HepG2 (cell line): Measurements from ENCODE around the gene HEPN1. TPM values are rescaled to one million over a fixed set of nuclear protein-coding genes. Genes with fewer than 3 reads are reported as not detected.

Experiments
- ATAC-seq: fragments of 200-7000 bp; cut with Tn5 transposase; 3 replicates; pipeline ENCODE4 v1.9.1; 2020; ENCODE audit warnings: mild to moderate bottlenecking, moderate library complexity
- BruUV-seq: library from RNA; stranded (reverse); fragments of 400-500 nt; replicated peaks from 2 replicates; lab custom pipeline; 2021; lab: Mats Ljungman, UMichigan
- CTCF ChIA-PET: fragments of 300-600 bp; formaldehyde crosslinking; extraction: SDS; loops from one replicate; lab custom pipeline; 2021; ENCODE audit warnings: low total read pairs, inconsistent platforms, low intra/inter-chr PET ratio; lab: Yijun Ruan, JAX
- POLR2A ChIA-PET: fragments of 350-600 bp; sonication (Branson Sonifier 250); formaldehyde crosslinking; loops from one replicate; lab custom pipeline; 2020; ENCODE audit warnings: antibody characterized with exemption, inconsistent platforms; lab: Yijun Ruan, JAX
- DNase-seq: peaks from one replicate; pipeline ENCODE4 v3.0.0-alpha.2; 2015; ENCODE audit warnings: low spot score
- FAIRE-seq: peaks from 3 replicates; lab custom pipeline; 2011; peaks lifted over from hg19 to GRCh38; lab: Jason Lieb, UNC
- H2AFZ ChIP-seq: one replicate; pipeline ENCODE4 v1.6.1; 2011; ENCODE audit warnings: low read length, inconsistent platforms
- H3K27ac ChIP-seq: fragments of 300-600 bp; 3 replicates; pipeline ENCODE4 v1.8.0; 2011; ENCODE audit warnings: mixed run types, mild to moderate bottlenecking, mixed read lengths, low read length, inconsistent platforms; ENCODE audit not compliant: insufficient read depth; ENCODE audit errors: extremely low read length
- H3K27me3 ChIP-seq, 2 experiments: fragments of 200-600 bp in 1 of 2; 2 replicates in 1 of 2; 3 replicates in 1 of 2; pipeline versions ENCODE4 v1.6.0 to v1.8.0; 2011; ENCODE audit warnings: low read length in 2 of 2, mild to moderate bottlenecking in 2 of 2, moderate library complexity in 2 of 2, inconsistent platforms in 1 of 2; ENCODE audit not compliant: insufficient read depth in 2 of 2, control insufficient read depth in 1 of 2
- H3K36me3 ChIP-seq, 2 experiments: fragments of 200-600 bp in 1 of 2; replicated peaks in 1 of 2; 2 replicates in 1 of 2; 3 replicates in 1 of 2; pipeline versions ENCODE4 v1.5.1 to v1.8.0; 2011; ENCODE audit warnings: low read length in 2 of 2, inconsistent platforms in 1 of 2; ENCODE audit not compliant: insufficient read depth in 2 of 2, control insufficient read depth in 1 of 2
- H3K4me1 ChIP-seq: 2 replicates; pipeline ENCODE4 v1.5.1; 2012; ENCODE audit warnings: low read length, inconsistent platforms; ENCODE audit not compliant: insufficient read depth
- H3K4me2 ChIP-seq: 2 replicates; pipeline ENCODE4 v1.6.0; 2011; ENCODE audit warnings: low read depth, low read length, inconsistent platforms
- H3K4me3 ChIP-seq, 3 experiments: fragments of 200-600 bp in 1 of 3; sonication (generic), shearing (Covaris generic) in 1 of 3; replicated peaks in 1 of 3; 2 replicates each; pipeline ENCODE4 v1.5.1; 2011 to 2016; ENCODE audit warnings: low read length in 3 of 3, inconsistent platforms in 2 of 3, low read depth in 2 of 3, mild to moderate bottlenecking in 2 of 3, control low read depth in 1 of 3, mixed read lengths in 1 of 3; ENCODE audit not compliant: insufficient read depth in 1 of 3
- H3K79me2 ChIP-seq: one replicate; pipeline ENCODE4 v1.6.1; 2011; ENCODE audit warnings: low read length, inconsistent platforms; ENCODE audit not compliant: insufficient read depth
- H3K9ac ChIP-seq: 2 replicates; pipeline ENCODE4 v1.6.0; 2011; ENCODE audit warnings: mild to moderate bottlenecking, low read depth, low read length, inconsistent platforms; ENCODE audit not compliant: insufficient read depth
- H3K9me3 ChIP-seq: 2 replicates; pipeline ENCODE4 v1.5.1; 2012; ENCODE audit warnings: mild to moderate bottlenecking, low read length
- H4K20me1 ChIP-seq: 2 replicates; pipeline ENCODE4 v1.6.0; 2011; ENCODE audit warnings: inconsistent platforms, mild to moderate bottlenecking, low read length, moderate library complexity; ENCODE audit not compliant: insufficient read depth
- CREM ChIP-seq, 2 experiments: sonication (generic) in 1 of 2; formaldehyde crosslinking in 1 of 2; IDR thresholded peaks; 2 replicates each; pipeline versions ENCODE4 v1.4.0 to v1.6.1; 2016 to 2020; ENCODE audit warnings: antibody characterized with exemption in 1 of 2, mild to moderate bottlenecking in 1 of 2, missing genetic modification reagents in 1 of 2
- MEF2D ChIP-seq: sonication (generic); formaldehyde crosslinking; IDR thresholded peaks from 2 replicates; pipeline ENCODE4 v1.5.1; 2020; ENCODE audit warnings: mild to moderate bottlenecking, missing genetic modification reagents
- NONO ChIP-seq, 2 experiments: fragments of 450-650 bp in 1 of 2; sonication (generic) in 1 of 2; formaldehyde crosslinking in 1 of 2; IDR thresholded peaks in 1 of 2; conservative IDR thresholded peaks in 1 of 2; 2 replicates each; pipeline versions ENCODE4 v1.6.1 to v1.8.0; 2017 to 2022; ENCODE audit warnings: mild to moderate bottlenecking in 1 of 2, missing genetic modification reagents in 1 of 2, moderate library complexity in 1 of 2
- ZFP1 ChIP-seq: IDR thresholded peaks from 2 replicates; pipeline ENCODE4 v1.6.1; 2016
- ZHX1 ChIP-seq: sonication (generic); formaldehyde crosslinking; IDR thresholded peaks from 2 replicates; pipeline ENCODE4 v1.8.1; 2022; ENCODE audit warnings: low read depth, mild to moderate bottlenecking, missing genetic modification reagents
- ZNF644 ChIP-seq: IDR thresholded peaks from 2 replicates; pipeline ENCODE4 v1.6.1; 2016; ENCODE audit warnings: low read depth
- ZNF740 ChIP-seq: sonication (generic); formaldehyde crosslinking; IDR thresholded peaks from 2 replicates; pipeline ENCODE4 v1.4.0; 2020; ENCODE audit warnings: missing genetic modification reagents
- ZSCAN20 ChIP-seq: sonication (generic); formaldehyde crosslinking; IDR thresholded peaks from 2 replicates; pipeline ENCODE4 v1.4.0; 2020; ENCODE audit warnings: missing genetic modification reagents, mild to moderate bottlenecking, borderline replicate concordance
- WGBS: methylation state at CpG from one replicate; pipeline ENCODE4 v1.1.6; 2017; ENCODE audit warnings: low lambda C conversion rate; 5-methylcytosine and 5-hydroxymethylcytosine counted together
- in situ Hi-C: cut with HindIII; loops from 2 replicates; pipeline ENCODE4 v1.10.0; 2017; ENCODE audit warnings: low pct_unique_long_range_greater_than_20kb; ENCODE audit not compliant: extremely low pct_ligation_motif_present
- intact Hi-C: fragments of 100-400 bp; cut with micrococcal nuclease; formaldehyde crosslinking; loops from one replicate; pipeline ENCODE4 v1.10.0; 2022; ENCODE audit not compliant: unreplicated experiment
- polyA plus RNA-seq, 8 experiments: library from polyadenylated mRNA; depleted of rRNA in 3 of 8; stranded (reverse) in 7 of 8; unstranded in 1 of 8; fragments of >200 nt; fragmentation: Illumina TruSeq in 4 of 8; extraction: Trizol in 4 of 8; gene quantifications; 2 replicates each; pipeline versions ENCODE4 v1.2.1 to v1.2.3, GENCODE V29; 2011 to 2016; ENCODE audit warnings: low read depth in 4 of 8, missing spikeins in 1 of 8, mixed read lengths in 1 of 8; ENCODE audit not compliant: insufficient read depth in 1 of 8
- total RNA-seq, 5 experiments: library from RNA; depleted of rRNA; stranded (reverse); fragments of >200 nt; fragmentation: Illumina TruSeq; extraction: Trizol; gene quantifications; 2 replicates each; pipeline ENCODE4 v1.2.3, GENCODE V29; 2016; ENCODE audit warnings: low read depth in 1 of 5
- TF ChIP-seq, protein P1 (sequence below): sonication (generic); formaldehyde crosslinking; IDR thresholded peaks from 2 replicates; pipeline ENCODE4 v1.5.1; 2020; ENCODE audit warnings: missing genetic modification reagents, mild to moderate bottlenecking, borderline replicate concordance
- TF ChIP-seq, protein P2 (sequence below): sonication (generic); formaldehyde crosslinking; IDR thresholded peaks from 2 replicates; pipeline ENCODE4 v1.8.0; 2022; ENCODE audit warnings: missing genetic modification reagents, mild to moderate bottlenecking, moderate library complexity, borderline replicate concordance

HEPN1 gene
- total and polyA plus RNA-seq, 2 of the 13 experiments (the other 11 are each of a cell fraction or from before 2014, with no cell fraction given) = not detected

DNA sequence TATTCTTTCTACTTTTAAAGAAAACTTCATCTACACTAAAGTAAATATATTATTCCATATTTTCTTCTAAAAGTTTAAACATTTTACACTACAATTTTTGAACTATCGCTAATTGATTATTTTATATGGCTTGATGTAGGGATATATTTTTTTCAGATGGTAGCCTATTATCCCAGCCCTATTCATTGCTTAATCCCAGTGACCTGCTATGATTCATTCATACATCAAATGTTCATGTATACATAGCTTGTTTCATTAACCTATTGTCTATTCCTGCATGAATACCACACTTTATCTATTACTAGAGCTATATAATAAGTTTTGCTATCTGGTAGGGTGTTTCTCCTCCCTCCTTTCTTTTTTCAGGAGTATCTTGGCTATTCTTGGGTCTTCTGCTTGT, 16.4 kb upstream of the HEPN1 start:
- ChIA-PET CTCF (no interaction called here), POLR2A (no interaction called here)
- in situ Hi-C loops = no loop called here
- 73% methylated on average over 1 of the region's 1 CpG for WGBS
- DNase-seq (no peak), ATAC-seq (no peak), FAIRE-seq (no peak)
- Histone ChIP-seq H3K4me3 (no peak overlapping the region), H3K79me2 (no peaks in the 10 kb centered on the region), H3K36me3 (no peaks in the 10 kb centered on the region), H3K9ac (no peak overlapping the region), H4K20me1 (no peaks in the 10 kb centered on the region), H3K4me1 (peaks cover 32% of the 10 kb centered on the region), H3K9me3 (no peaks in the 10 kb centered on the region), H2AFZ (no peak overlapping the region), H3K27ac (no peak overlapping the region), H3K4me2 (no peak overlapping the region), H3K27me3 (peaks cover 0 to 20% of the 10 kb centered on the region in 2 experiments; a peak in 1 of 5 replicates)
- intact Hi-C loops = loop anchor here (5.0 kb wide), 1 partner anchor 35 kb away; the partner anchor contains the start of gene HEPACAM
- TF ChIP-seq, protein P1, sequence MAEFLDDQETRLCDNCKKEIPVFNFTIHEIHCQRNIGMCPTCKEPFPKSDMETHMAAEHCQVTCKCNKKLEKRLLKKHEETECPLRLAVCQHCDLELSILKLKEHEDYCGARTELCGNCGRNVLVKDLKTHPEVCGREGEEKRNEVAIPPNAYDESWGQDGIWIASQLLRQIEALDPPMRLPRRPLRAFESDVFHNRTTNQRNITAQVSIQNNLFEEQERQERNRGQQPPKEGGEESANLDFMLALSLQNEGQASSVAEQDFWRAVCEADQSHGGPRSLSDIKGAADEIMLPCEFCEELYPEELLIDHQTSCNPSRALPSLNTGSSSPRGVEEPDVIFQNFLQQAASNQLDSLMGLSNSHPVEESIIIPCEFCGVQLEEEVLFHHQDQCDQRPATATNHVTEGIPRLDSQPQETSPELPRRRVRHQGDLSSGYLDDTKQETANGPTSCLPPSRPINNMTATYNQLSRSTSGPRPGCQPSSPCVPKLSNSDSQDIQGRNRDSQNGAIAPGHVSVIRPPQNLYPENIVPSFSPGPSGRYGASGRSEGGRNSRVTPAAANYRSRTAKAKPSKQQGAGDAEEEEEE = no peak
- TF ChIP-seq ZHX1 (CRISPR knock-in tag) (no peak), NONO (IDR thresholded peaks at IDR 0.05) (no peak), NONO (CRISPR knock-in tag; conservative IDR thresholded peaks at IDR 0.05) (no peak), ZSCAN20 (CRISPR knock-in tag) (no peak), ZFP1 (CRISPR knock-in tag) (no peak), CREM (IDR thresholded peaks at IDR 0.05) (no peak), CREM (CRISPR knock-in tag; IDR thresholded peaks at IDR 0.05) (no peak), ZNF644 (CRISPR knock-in tag) (no peak), MEF2D (no peak), ZNF740 (CRISPR knock-in tag) (no peak)
- TF ChIP-seq, protein P2, sequence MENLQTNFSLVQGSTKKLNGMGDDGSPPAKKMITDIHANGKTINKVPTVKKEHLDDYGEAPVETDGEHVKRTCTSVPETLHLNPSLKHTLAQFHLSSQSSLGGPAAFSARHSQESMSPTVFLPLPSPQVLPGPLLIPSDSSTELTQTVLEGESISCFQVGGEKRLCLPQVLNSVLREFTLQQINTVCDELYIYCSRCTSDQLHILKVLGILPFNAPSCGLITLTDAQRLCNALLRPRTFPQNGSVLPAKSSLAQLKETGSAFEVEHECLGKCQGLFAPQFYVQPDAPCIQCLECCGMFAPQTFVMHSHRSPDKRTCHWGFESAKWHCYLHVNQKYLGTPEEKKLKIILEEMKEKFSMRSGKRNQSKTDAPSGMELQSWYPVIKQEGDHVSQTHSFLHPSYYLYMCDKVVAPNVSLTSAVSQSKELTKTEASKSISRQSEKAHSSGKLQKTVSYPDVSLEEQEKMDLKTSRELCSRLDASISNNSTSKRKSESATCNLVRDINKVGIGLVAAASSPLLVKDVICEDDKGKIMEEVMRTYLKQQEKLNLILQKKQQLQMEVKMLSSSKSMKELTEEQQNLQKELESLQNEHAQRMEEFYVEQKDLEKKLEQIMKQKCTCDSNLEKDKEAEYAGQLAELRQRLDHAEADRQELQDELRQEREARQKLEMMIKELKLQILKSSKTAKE (CRISPR knock-in tag) = no peak
- BruUV-seq = no TSS peak
